RKO (cell line): ENCODE results near the gene CHRM5.
A peak's percentile ranks its signal among the peaks of the same experiment; 100 is the strongest.

ENCODE experiments used
- DNase-seq: peaks from one replicate; pipeline ENCODE4 v3.0.0-alpha.2; 2016; ENCODE audit warnings: low spot score

CHRM5 gene

DNA sequence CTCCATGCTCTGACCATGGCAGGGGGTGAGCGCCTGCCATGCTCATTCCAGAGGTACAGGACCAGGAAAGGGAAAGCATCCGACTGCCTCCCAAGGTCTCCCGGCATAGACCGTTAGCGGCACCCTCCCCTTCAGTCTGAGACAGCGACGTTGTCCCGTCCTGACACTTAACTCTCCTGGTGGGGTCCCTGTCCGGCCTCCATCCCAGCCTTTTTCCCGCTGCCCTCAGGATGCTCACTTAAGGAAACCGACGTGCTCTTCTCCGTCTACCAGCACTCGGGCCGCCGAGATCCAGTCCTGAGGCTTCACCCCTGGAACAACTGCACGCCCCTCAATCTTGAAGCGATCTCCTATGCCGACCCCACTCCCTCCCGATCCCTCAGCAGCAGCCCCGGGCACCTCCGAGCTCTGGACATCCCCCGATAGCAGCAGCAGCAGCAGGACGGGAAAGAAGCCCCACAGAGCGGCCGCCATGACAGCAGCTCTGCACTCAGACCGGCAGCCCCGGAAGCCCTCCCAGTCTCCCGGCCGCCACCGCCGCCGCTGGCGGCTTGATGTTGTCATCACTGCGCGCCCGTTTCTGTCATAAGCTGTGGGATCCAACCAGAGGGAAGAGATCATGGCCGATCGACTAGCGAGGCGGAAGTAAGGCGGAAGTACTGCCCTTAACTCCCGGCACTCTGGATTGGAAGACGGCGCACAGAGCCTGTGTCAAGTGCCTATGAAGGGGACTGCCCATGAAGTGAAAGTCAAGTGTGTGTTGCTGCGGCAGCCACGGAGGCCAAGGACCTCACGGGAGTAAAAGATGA lies 133.3 kb downstream of the CHRM5 start, which contains the start of the genes EMC7 and PGBD4:
EMC7 (minus strand) TSS at position 497 of the 809 bp plus-strand sequence; CDS start at position 474, 23 bp downstream.
PGBD4 (plus strand) TSS at position 718 of the 809 bp plus-strand sequence. CDS start 449 bp downstream, outside the sequence.
- DNase-seq, result peak; percentile 97

DNA sequence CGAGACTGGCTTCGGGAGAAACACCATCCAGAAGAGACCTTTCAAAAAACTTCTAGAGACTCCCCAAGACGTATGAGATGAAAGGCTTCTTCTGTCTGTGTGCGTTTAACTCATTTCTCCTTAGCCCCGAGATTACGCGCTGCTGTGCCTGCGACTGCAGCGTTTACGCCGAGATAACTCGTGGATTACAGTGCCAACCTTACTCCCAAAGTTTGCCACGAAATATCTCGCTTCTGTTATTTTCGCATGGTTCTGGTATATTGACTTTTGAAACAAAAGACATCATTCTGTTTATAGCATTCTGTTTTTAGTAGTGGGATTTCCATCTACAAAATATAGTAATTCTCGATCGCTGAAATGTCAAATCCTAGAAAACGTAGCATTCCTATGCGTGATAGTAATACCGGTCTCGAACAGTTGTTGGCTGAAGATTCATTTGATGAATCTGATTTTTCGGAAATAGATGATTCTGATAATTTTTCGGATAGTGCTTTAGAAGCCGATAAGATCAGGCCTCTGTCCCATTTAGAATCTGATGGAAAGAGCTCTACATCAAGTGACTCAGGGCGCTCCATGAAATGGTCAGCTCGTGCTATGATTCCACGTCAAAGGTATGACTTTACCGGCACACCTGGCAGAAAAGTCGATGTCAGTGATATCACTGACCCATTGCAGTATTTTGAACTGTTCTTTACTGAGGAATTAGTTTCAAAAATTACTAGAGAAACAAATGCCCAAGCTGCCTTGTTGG lies 134.1 kb downstream of the CHRM5 start:
- DNase-seq, result no peak

DNA sequence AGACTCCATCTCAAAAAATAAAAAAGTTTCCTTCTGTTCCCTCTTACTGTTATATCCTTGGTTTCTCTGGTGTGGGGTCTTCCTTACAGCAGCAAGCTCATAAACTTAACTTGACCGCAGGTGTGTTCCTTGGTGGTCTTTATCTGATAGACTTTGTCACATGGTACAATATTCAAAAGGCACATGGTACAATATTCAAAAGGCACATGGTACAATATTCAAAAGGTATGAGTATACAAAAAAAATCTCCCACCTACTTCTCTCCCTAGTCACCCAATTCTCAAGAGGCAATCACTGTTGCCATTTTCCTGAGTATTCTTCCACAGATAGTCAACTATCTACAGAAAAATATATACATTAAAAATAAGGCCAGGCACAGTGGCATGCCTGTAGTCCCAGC lies 138.1 kb downstream of the CHRM5 start:
- DNase-seq, result no peak

DNA sequence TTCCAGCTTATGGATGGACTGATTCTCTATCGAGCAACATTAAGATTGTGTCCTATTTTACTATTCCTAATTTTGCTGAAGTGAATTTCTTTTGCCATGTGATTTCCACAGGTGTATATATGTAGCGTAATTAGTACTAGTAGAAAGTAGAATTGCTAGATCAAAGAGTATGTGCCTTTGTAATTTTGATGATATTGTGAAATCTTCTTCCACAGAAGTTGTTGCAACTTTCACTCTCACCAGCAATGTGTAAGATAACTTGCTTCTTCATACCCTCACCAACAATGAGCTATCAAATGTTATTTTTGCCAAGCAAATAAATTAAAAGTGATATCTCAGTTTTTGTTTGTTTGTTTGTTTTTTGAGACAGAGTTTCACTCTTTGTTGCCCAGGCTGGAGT lies 139.0 kb downstream of the CHRM5 start:
- no peak for DNase-seq

DNA sequence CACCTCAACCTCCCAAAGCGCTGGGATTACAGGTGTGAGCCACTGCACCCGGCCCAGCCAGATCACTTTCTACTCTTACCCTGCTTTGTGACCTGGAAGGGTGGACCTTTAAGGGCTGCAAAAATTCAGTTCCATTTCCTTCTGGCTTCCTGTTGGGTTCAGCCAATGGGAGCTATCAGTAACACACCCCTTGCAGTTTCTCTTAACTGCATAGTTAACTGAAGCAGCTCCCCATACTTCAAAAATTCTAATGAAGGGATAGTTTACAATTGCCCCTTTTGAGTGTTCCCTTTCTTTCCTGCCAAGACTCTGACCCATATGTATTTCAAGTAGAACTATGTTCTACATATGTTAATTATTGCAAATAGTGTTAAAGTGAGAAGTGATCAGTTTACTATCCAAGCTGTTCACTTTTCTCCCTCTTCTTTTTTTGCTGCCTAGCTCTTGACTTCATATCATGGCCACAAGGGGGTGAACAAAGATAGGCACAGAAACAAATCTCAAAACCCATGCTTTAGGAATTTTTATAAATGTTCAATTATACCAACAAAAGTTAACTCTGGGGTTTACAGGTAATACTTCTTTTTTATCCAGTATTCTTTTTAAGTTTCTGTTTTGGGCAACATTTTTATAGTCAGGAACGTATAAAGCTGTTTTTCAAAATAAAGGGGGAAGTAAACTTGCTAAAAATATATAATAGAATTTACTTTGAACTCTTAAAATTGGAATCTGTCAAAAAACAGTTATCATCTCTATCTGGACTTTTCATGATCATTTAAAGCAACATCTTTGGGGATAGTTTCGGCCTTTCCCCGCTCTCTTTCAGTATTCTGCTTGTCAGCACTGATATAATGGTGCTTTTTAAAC lies 141.7 kb downstream of the CHRM5 start:
- peak; percentile 63 for DNase-seq

DNA sequence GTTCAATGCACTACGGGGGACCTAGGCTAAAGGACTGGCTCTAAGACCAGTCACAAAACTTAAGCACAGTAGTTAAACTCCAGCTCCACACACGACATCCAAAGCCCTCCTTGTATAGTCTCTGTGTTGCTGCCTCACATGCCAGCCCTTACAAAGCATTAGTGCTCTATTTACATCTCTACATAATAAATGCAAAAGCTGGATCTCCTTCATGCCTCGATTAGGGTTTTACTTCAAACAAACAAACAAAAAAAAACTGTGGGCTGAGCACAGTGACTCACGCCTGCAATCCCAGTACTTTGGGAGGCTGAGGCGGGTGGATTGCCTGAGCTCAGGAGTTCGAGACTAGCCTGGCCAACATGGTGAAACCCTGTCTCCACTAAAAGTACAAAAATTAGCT lies 143.2 kb downstream of the CHRM5 start:
- no peak for DNase-seq

DNA sequence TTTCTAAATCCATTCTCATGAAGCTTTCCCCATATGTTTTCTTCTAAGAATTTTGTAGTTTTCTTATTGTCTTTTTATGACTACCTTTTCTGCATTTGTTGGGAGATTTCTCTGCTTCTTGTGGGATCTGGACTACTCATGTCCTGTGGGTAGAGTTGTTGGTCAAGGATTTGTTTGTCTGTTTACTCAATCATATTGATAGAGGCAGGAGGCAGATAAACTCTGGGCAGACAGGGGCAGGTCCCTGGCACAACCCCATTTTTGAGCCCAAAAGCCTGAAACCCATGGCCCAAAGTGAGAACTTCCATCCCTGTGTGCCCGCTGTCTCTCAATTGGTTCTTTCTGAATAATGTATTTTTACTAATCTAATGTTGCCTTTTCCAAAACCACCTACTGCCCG lies 145.9 kb downstream of the CHRM5 start:
- DNase-seq, result no peak

DNA sequence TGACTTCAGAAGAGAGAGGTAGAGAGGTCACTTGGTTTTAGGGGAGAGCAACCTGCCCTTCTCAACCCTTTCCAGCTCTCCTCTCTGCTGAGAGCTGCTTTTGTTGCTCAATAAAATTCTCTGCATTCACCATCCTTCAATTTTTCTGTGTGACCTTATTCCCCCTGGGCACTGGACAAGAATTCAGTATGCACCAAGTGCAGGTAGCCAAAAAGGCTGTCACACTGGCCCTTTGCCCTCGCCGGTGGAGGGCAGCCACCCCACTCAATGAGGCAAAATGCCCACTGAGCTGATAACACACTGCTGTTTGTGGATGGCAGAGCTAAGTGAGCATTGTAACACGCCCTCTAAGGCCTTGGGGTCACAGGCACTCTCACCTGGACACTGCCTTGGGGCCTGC lies 146.4 kb downstream of the CHRM5 start:
- DNase-seq, result no peak

DNA sequence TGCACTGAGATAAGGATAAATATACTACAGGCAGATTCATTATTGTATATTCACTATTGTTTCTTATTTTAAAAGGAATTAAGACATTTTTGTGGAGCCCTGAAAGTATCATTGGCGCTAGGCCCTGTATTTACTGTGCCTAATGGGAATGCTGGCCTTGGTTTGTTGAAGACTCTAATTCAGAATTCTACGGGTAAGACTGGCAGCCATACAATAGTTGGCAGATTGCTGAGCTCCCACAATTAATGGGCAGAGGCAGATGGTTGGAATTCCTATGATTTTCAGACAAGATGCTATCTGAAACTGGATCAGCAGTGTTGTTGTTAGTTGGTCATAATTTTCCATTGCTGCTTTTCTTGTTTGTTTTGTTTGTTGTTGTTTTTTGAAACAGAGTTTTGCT lies 148.3 kb downstream of the CHRM5 start:
- DNase-seq, result no peak
